HEK293 (cell line): ENCODE results near the gene LRP10.

Experiments used
- GLI4 ChIP-seq: fragments of 450-650 bp; formaldehyde crosslinking; IDR thresholded peaks from 2 replicates; pipeline ENCODE4 v1.5.1; 2016; ENCODE audit warnings: missing biosample characterization, missing genetic modification characterization
- INSM2 ChIP-seq: fragments of 450-650 bp; formaldehyde crosslinking; IDR thresholded peaks from 2 replicates; pipeline ENCODE4 v1.5.1; 2016; ENCODE audit warnings: missing biosample characterization, missing genetic modification characterization
- REST ChIP-seq: fragments of 450-650 bp; formaldehyde crosslinking; IDR thresholded peaks from 2 replicates; pipeline ENCODE4 v1.5.1; 2016; ENCODE audit warnings: missing biosample characterization, missing genetic modification characterization
- ZBTB1 ChIP-seq: fragments of 450-650 bp; formaldehyde crosslinking; IDR thresholded peaks from 2 replicates; pipeline ENCODE4 v1.5.1; 2016; ENCODE audit warnings: missing biosample characterization, missing genetic modification characterization
- ZEB2 ChIP-seq: fragments of 450-650 bp; formaldehyde crosslinking; IDR thresholded peaks from 2 replicates; pipeline ENCODE4 v1.5.1; 2016; ENCODE audit warnings: missing biosample characterization, missing genetic modification characterization
- ZNF132 ChIP-seq: fragments of 450-650 bp; formaldehyde crosslinking; IDR thresholded peaks from 2 replicates; pipeline ENCODE4 v1.5.1; 2017; ENCODE audit warnings: missing biosample characterization, missing genetic modification characterization, borderline replicate concordance
- ZNF140 ChIP-seq: fragments of 450-650 bp; formaldehyde crosslinking; IDR thresholded peaks from 2 replicates; pipeline ENCODE4 v1.5.1; 2016; ENCODE audit warnings: missing biosample characterization, missing genetic modification characterization
- ZNF211 ChIP-seq: fragments of 450-650 bp; formaldehyde crosslinking; IDR thresholded peaks from 2 replicates; pipeline ENCODE4 v1.5.1; 2016; ENCODE audit warnings: low read depth, missing biosample characterization, missing genetic modification characterization
- ZNF239 ChIP-seq: fragments of 450-650 bp; formaldehyde crosslinking; IDR thresholded peaks from 2 replicates; pipeline ENCODE4 v1.5.1; 2016; ENCODE audit warnings: missing biosample characterization, missing genetic modification characterization
- ZNF24 ChIP-seq: fragments of 450-650 bp; formaldehyde crosslinking; IDR thresholded peaks from 2 replicates; pipeline ENCODE4 v1.5.1; 2016; ENCODE audit warnings: missing biosample characterization, missing genetic modification characterization
- ZNF302 ChIP-seq: fragments of 450-650 bp; formaldehyde crosslinking; IDR thresholded peaks from 2 replicates; pipeline ENCODE4 v1.5.1; 2016; ENCODE audit warnings: missing biosample characterization, missing genetic modification characterization, low read depth
- ZNF324 ChIP-seq: fragments of 450-650 bp; formaldehyde crosslinking; IDR thresholded peaks from 2 replicates; pipeline ENCODE4 v1.5.1; 2016; ENCODE audit warnings: missing biosample characterization, missing genetic modification characterization
- ZNF335 ChIP-seq: fragments of 450-650 bp; formaldehyde crosslinking; conservative IDR thresholded peaks from 2 replicates; pipeline ENCODE4 v1.5.1; 2016; ENCODE audit warnings: missing biosample characterization, missing genetic modification characterization
- ZNF341 ChIP-seq: fragments of 450-650 bp; formaldehyde crosslinking; IDR thresholded peaks from 2 replicates; pipeline ENCODE4; 2016; ENCODE audit warnings: low read depth, missing biosample characterization, missing genetic modification characterization
- ZNF362 ChIP-seq: fragments of 450-650 bp; formaldehyde crosslinking; IDR thresholded peaks from 2 replicates; pipeline ENCODE4 v1.5.1; 2016; ENCODE audit warnings: missing biosample characterization, missing genetic modification characterization
- ZNF394 ChIP-seq: fragments of 450-650 bp; formaldehyde crosslinking; IDR thresholded peaks from 2 replicates; pipeline ENCODE4 v1.5.1; 2016; ENCODE audit warnings: missing biosample characterization, missing genetic modification characterization, mild to moderate bottlenecking, moderate library complexity, borderline replicate concordance
- ZNF433 ChIP-seq: fragments of 450-650 bp; formaldehyde crosslinking; IDR thresholded peaks from 2 replicates; pipeline ENCODE4 v1.5.1; 2016; ENCODE audit warnings: missing biosample characterization, missing genetic modification characterization, low read depth
- ZNF488 ChIP-seq: fragments of 450-650 bp; formaldehyde crosslinking; IDR thresholded peaks from 2 replicates; pipeline ENCODE4 v1.5.1; 2016; ENCODE audit warnings: missing biosample characterization, missing genetic modification characterization
- ZNF529 ChIP-seq: fragments of 450-650 bp; formaldehyde crosslinking; IDR thresholded peaks from 2 replicates; pipeline ENCODE4 v1.5.1; 2017; ENCODE audit warnings: missing genetic modification characterization, missing biosample characterization; ENCODE audit not compliant: insufficient replicate concordance
- ZNF544 ChIP-seq: fragments of 450-650 bp; formaldehyde crosslinking; IDR thresholded peaks from 2 replicates; pipeline ENCODE4 v1.5.0; 2017; ENCODE audit warnings: missing biosample characterization, missing genetic modification characterization
- ZNF623 ChIP-seq: fragments of 450-650 bp; formaldehyde crosslinking; IDR thresholded peaks from 2 replicates; pipeline ENCODE4 v1.5.1; 2016; ENCODE audit warnings: missing biosample characterization, missing genetic modification characterization
- ZNF677 ChIP-seq: fragments of 450-650 bp; IDR thresholded peaks from 2 replicates; pipeline ENCODE4 v1.5.0; 2018; ENCODE audit warnings: missing biosample characterization, mild to moderate bottlenecking, missing genetic modification characterization, moderate library complexity
- ZNF830 ChIP-seq: fragments of 450-650 bp; IDR thresholded peaks from 2 replicates; pipeline ENCODE4 v1.5.0; 2018; ENCODE audit warnings: missing biosample characterization, missing genetic modification characterization, low read depth, mild to moderate bottlenecking, moderate library complexity
- ZSCAN23 ChIP-seq: fragments of 450-650 bp; formaldehyde crosslinking; IDR thresholded peaks from 2 replicates; pipeline ENCODE4 v1.5.1; 2016; ENCODE audit warnings: missing biosample characterization, missing genetic modification characterization
- ZSCAN30 ChIP-seq: fragments of 450-650 bp; IDR thresholded peaks from 2 replicates; pipeline ENCODE4 v1.5.1; 2018; ENCODE audit warnings: missing biosample characterization, mild to moderate bottlenecking, missing genetic modification characterization, moderate library complexity
- TF ChIP-seq, protein P1 (sequence below): fragments of 450-650 bp; formaldehyde crosslinking; IDR thresholded peaks from 2 replicates; pipeline ENCODE4 v1.5.1; 2016; ENCODE audit warnings: missing biosample characterization, missing genetic modification characterization
- TF ChIP-seq, protein P2 (sequence below): fragments of 450-650 bp; formaldehyde crosslinking; IDR thresholded peaks from 2 replicates; pipeline ENCODE4 v1.5.1; 2017; ENCODE audit warnings: missing biosample characterization, missing genetic modification characterization
- TF ChIP-seq, protein P3 (sequence below): fragments of 450-650 bp; IDR thresholded peaks from 2 replicates; pipeline ENCODE4 v1.5.1; 2018; ENCODE audit warnings: missing biosample characterization, mild to moderate bottlenecking, missing genetic modification characterization

LRP10 gene

DNA sequence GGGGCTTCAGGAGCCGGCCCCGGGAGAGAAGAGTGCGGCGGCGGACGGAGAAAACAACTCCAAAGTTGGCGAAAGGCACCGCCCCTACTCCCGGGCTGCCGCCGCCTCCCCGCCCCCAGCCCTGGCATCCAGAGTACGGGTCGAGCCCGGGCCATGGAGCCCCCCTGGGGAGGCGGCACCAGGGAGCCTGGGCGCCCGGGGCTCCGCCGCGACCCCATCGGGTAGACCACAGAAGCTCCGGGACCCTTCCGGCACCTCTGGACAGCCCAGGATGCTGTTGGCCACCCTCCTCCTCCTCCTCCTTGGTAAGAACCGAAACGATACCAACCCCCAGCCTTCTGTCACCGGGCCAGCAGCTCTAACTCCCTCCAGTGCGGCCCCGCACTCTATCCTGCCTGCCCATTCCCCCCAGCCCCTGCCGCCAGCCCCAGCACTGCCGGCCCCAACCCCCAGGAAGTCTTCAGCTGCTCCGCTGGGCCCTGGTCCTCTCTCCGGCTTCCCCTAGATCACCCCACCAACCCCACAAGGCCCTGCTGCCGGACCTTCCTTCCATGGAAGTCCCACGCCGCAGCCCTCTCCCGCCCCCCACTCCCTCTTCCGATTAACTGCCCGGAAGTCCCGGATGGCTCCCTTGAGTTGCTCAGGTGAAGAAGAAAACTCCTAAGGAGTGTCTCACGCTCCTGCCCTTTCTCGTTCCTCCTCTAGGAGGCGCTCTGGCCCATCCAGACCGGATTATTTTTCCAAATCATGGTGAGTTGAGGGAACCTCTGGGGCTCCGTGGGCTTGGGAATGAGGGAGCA is 693 bp downstream of the LRP10 start (continued):
- TF ChIP-seq ZBTB1 (tag by site-specific recombination) (no peak), ZNF830 (tag by site-specific recombination) (no peak), INSM2 (tag by site-specific recombination) (0 out of 2 replicates have a peak, but pooled peaks have one; percentile 45), ZNF132 (tag by site-specific recombination) (no peak), ZNF211 (tag by site-specific recombination) (no peak), ZSCAN23 (tag by site-specific recombination) (no peak), ZEB2 (tag by site-specific recombination) (peak; percentile 72; the same call in 1 of the 2 replicates), REST (tag by site-specific recombination) (no peak), ZSCAN30 (tag by site-specific recombination) (0 out of 2 replicates have a peak, but pooled peaks have one; percentile 8), ZNF140 (tag by site-specific recombination) (no peak), ZNF529 (tag by site-specific recombination) (no peak), ZNF335 (tag by site-specific recombination) (peak; percentile 74), ZNF362 (no peak), ZNF488 (tag by site-specific recombination) (no peak), ZNF544 (tag by site-specific recombination) (no peak), ZNF394 (tag by site-specific recombination) (no peak; the same call in 1 of the 2 replicates), ZNF677 (tag by site-specific recombination) (no peak), GLI4 (tag by site-specific recombination) (no peak), ZNF341 (tag by site-specific recombination) (no peak), ZNF324 (tag by site-specific recombination) (no peak), ZNF24 (tag by site-specific recombination) (no peak), ZNF623 (tag by site-specific recombination) (no peak), ZNF239 (no peak), ZNF302 (no peak), ZNF433 (tag by site-specific recombination) (no peak)
- TF ChIP-seq, protein P1, sequence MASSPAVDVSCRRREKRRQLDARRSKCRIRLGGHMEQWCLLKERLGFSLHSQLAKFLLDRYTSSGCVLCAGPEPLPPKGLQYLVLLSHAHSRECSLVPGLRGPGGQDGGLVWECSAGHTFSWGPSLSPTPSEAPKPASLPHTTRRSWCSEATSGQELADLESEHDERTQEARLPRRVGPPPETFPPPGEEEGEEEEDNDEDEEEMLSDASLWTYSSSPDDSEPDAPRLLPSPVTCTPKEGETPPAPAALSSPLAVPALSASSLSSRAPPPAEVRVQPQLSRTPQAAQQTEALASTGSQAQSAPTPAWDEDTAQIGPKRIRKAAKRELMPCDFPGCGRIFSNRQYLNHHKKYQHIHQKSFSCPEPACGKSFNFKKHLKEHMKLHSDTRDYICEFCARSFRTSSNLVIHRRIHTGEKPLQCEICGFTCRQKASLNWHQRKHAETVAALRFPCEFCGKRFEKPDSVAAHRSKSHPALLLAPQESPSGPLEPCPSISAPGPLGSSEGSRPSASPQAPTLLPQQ (tag by site-specific recombination): peak; percentile 32; the same call in 1 of the 2 replicates
- TF ChIP-seq, protein P2, sequence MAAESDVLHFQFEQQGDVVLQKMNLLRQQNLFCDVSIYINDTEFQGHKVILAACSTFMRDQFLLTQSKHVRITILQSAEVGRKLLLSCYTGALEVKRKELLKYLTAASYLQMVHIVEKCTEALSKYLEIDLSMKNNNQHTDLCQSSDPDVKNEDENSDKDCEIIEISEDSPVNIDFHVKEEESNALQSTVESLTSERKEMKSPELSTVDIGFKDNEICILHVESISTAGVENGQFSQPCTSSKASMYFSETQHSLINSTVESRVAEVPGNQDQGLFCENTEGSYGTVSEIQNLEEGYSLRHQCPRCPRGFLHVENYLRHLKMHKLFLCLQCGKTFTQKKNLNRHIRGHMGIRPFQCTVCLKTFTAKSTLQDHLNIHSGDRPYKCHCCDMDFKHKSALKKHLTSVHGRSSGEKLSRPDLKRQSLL (tag by site-specific recombination): no peak
- TF ChIP-seq, protein P3, sequence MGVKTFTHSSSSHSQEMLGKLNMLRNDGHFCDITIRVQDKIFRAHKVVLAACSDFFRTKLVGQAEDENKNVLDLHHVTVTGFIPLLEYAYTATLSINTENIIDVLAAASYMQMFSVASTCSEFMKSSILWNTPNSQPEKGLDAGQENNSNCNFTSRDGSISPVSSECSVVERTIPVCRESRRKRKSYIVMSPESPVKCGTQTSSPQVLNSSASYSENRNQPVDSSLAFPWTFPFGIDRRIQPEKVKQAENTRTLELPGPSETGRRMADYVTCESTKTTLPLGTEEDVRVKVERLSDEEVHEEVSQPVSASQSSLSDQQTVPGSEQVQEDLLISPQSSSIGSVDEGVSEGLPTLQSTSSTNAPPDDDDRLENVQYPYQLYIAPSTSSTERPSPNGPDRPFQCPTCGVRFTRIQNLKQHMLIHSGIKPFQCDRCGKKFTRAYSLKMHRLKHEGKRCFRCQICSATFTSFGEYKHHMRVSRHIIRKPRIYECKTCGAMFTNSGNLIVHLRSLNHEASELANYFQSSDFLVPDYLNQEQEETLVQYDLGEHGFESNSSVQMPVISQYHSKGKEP (tag by site-specific recombination): no peak
